ENCODE data around the gene GH1.
A peak's percentile ranks its signal among the peaks of the same experiment; 100 is the strongest.
"Not testable (repeated sequence)": the region's sequence is repeated elsewhere in the genome, so short reads cannot be mapped to it uniquely, and the experiment has no call there.

Gene GH1

GRCh38 chr17:63914471-63914870, 4.2 kb downstream of the GH1 start:
- TF ChIP-seq, protein P1, sequence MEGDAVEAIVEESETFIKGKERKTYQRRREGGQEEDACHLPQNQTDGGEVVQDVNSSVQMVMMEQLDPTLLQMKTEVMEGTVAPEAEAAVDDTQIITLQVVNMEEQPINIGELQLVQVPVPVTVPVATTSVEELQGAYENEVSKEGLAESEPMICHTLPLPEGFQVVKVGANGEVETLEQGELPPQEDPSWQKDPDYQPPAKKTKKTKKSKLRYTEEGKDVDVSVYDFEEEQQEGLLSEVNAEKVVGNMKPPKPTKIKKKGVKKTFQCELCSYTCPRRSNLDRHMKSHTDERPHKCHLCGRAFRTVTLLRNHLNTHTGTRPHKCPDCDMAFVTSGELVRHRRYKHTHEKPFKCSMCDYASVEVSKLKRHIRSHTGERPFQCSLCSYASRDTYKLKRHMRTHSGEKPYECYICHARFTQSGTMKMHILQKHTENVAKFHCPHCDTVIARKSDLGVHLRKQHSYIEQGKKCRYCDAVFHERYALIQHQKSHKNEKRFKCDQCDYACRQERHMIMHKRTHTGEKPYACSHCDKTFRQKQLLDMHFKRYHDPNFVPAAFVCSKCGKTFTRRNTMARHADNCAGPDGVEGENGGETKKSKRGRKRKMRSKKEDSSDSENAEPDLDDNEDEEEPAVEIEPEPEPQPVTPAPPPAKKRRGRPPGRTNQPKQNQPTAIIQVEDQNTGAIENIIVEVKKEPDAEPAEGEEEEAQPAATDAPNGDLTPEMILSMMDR (IDR thresholded peaks at IDR 0.05; ENCODE audit: low read depth, low read length, missing control alignments): no peak
- H3K4me3 ChIP-seq (replicated peaks; ENCODE audit: low read depth, low read length): no peak overlapping the region
- DNase-seq (ENCODE audit: extremely low read depth, low read depth): no peak

GRCh38 chr17:63911657-63912100, 7.0 kb downstream of the GH1 start:
- H3K4me3 ChIP-seq (replicated peaks; ENCODE audit: low read depth, low read length): no peak overlapping the region
- DNase-seq (ENCODE audit: extremely low read depth, low read depth): no peak
- TF ChIP-seq, protein P1 (IDR thresholded peaks at IDR 0.05; ENCODE audit: low read depth, low read length, missing control alignments): peak; percentile 63

DNA sequence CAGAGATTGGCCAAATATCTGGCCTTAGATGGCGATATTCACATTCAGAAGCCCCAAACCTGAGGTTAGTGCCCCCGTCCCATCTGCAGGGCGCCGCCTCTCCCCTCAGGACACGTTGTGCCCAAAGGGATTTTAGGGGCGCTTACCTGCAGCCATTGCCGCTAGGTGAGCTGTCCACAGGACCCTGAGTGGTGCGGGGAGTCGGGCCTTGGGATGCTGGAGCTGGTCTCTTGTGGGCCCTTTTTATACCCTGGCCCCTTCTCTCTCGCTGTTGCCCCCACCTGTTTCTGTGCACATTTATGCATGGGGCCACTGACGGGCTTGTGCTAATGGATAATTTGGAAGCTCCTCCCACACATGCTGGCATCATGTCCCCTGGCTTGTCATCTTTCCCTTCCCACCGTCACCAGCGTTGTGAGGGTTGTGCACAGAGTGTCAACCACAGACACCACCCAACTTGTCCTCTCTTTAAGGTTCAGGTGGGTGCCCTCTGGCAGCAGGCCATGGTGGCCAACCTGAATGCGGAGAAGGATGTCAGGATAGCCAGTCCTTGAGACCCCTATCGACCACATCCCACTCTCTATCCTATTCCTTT, 7.5 kb downstream of the GH1 start, which contains the start of gene CSHL1:
CSHL1 (minus strand) TSS at position 218 of the 595 bp plus-strand sequence; CDS start at position 156, 62 bp downstream.
- no peak within 1 kb of the TSS for H3K4me3 ChIP-seq (replicated peaks; ENCODE audit: low read depth, low read length)
- TF ChIP-seq, protein P1 (IDR thresholded peaks at IDR 0.05; ENCODE audit: low read depth, low read length, missing control alignments): no peak
- no peak for DNase-seq (ENCODE audit: extremely low read depth, low read depth)

DNA sequence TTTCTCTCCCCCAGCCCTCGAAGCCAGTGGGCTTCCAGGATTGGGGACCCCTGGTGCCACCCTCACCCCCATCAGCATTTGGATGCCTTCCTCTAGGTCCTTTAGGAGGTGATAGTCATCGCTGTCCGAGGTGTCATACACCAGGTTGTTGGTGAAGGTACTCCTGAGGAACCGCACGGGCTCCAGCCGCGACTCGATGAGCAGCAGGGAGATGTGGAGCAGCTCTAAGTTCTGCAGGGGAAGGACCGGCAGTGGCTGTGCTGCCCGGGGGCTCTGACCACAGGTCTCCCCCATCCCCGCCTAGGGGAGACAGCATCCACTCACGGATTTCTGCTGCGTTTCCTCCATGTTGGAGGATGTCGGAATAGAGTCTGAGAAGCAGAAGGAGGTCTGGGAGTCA, 8.5 kb downstream of the GH1 start:
- DNase-seq (ENCODE audit: extremely low read depth, low read depth): no peak
- H3K4me3 ChIP-seq (replicated peaks; ENCODE audit: low read depth, low read length): no peak overlapping the region
- TF ChIP-seq, protein P1 (IDR thresholded peaks at IDR 0.05; ENCODE audit: low read depth, low read length, missing control alignments): no peak

GRCh38 chr17:63909586-63909985, 9.1 kb downstream of the GH1 start:
- not testable (repeated sequence) for DNase-seq (ENCODE audit: extremely low read depth, low read depth); H3K4me3 ChIP-seq (replicated peaks; ENCODE audit: low read depth, low read length)

DNA sequence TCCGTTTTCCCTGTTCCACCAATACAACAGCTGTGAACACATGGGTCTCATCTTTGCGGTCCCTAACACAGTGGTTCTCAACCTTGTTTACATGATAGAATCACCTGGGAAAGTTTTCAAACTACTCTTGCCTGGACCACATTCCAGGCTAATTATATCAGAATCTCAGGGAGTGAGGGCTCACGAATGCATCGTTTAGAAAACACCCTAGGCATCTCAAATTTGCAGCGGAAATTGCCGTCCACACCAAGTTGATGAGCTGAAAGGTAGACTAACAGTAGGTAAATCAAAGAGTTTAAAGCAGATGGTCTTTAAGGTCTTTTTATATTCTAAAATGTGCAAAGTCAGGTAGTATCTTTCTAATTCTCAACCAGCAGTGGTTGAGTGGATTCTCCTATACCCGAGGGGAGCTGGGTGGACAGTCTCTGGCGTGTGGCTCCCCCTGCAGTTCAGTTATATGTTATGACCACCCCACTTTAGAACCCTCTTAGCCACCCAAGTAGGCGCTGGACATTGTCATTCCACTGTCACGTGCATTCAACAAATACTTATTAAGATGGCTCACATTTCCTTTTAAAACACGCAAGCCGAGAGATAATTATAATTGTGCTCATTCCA, 11.4 kb downstream of the GH1 start:
- TF ChIP-seq, protein P1 (IDR thresholded peaks at IDR 0.05; ENCODE audit: low read depth, low read length, missing control alignments): peak; percentile 27
- H3K4me3 ChIP-seq (replicated peaks; ENCODE audit: low read depth, low read length); DNase-seq (ENCODE audit: extremely low read depth, low read depth): not testable (repeated sequence)

- not testable (repeated sequence) for DNase-seq (ENCODE audit: extremely low read depth, low read depth)
Observed at GRCh38 chr17:63904796-63905195, 13.8 kb downstream of the GH1 start.

DNA sequence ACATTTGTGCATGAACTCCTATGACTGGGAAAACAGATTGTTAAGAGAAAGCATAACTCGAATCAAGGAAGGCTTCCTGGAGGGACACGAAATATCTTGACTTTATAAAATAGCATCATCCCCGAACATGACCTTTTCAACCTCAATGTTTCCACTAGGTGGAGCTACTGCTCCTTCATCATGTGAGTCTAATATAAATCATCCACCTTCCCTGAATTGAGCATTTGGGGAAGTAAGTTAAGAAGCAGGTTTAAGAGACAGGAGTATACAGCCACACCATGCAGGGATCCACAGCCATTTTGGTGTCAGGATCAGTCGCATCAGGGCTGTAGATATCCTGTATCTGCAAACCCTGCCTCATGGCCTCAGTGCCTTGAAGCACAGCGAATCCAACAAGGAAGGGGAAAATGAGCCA, 14.8 kb downstream of the GH1 start:
- not testable (repeated sequence) for DNase-seq (ENCODE audit: extremely low read depth, low read depth); H3K4me3 ChIP-seq (replicated peaks; ENCODE audit: low read depth, low read length)
- TF ChIP-seq, protein P1 (IDR thresholded peaks at IDR 0.05; ENCODE audit: low read depth, low read length, missing control alignments): peak; percentile 22

More at GRCh38 chr17:63904796-63905195, 13.8 kb downstream of the GH1 start:
- not testable (repeated sequence) for H3K4me3 ChIP-seq (replicated peaks; ENCODE audit: low read depth, low read length)

DNA sequence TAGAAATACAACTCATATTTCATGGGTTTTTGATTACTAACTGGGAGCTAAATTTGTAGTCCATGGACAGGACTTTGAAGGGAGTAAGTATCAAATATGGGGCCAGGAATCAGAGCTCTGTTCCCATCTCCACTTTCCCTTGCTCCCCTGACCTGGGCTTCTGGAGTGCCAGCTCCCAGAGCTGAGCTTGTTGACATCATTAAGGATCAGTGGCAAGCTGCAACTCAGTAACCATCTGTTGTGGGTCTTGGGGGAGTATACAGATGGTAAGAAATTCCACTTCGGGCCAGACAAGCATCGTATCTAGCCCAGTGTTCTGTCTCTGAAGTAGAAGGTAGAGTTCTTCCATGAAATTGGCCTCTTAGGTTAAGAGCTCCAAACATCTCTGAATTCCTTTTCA, 16.7 kb downstream of the GH1 start:
- not testable (repeated sequence) for H3K4me3 ChIP-seq (replicated peaks; ENCODE audit: low read depth, low read length); DNase-seq (ENCODE audit: extremely low read depth, low read depth)

GRCh38 chr17:63898899-63899798, 19.5 kb downstream of the GH1 start:
- not testable (repeated sequence) for H3K4me3 ChIP-seq (replicated peaks; ENCODE audit: low read depth, low read length); DNase-seq (ENCODE audit: extremely low read depth, low read depth)

Measured in HFF-Myc (cell line).